SK-N-SH treated with all-trans-retinoic acid at 6 μM for 48 hours (cell line): Measurements from ENCODE around the gene TASOR2.

Experiments
- ATAC-seq: fragments of 200-7000 bp; cut with Tn5 transposase; 3 replicates; pipeline ENCODE4 v1.9.1; 2020; ENCODE audit warnings: mild to moderate bottlenecking, moderate library complexity
- CSDC2 ChIP-seq: fragments of 250-450 bp; sonication (Bioruptor Pico); IDR thresholded peaks from 2 replicates; pipeline ENCODE4 v1.5.0; 2020; ENCODE audit warnings: mild to moderate bottlenecking, moderate library complexity
- ESRRG ChIP-seq: fragments of 250-450 bp; sonication (Bioruptor Pico); IDR thresholded peaks from 2 replicates; pipeline ENCODE4 v1.6.1; 2021; ENCODE audit warnings: mild to moderate bottlenecking
- GLIS3 ChIP-seq: fragments of 250-450 bp; sonication (Bioruptor Pico); IDR thresholded peaks from 2 replicates; pipeline ENCODE4 v1.5.0; 2020; ENCODE audit warnings: mild to moderate bottlenecking, moderate library complexity
- OSR1 ChIP-seq: fragments of 250-450 bp; sonication (Bioruptor Pico); IDR thresholded peaks from 2 replicates; pipeline ENCODE4 v1.8.0; 2022; ENCODE audit warnings: moderate library complexity, mild to moderate bottlenecking, inconsistent platforms
- PPARA ChIP-seq: fragments of 250-450 bp; sonication (Bioruptor Pico); IDR thresholded peaks from 2 replicates; pipeline ENCODE4 v1.5.0; 2020; ENCODE audit warnings: mild to moderate bottlenecking, borderline replicate concordance
- RARB ChIP-seq: fragments of 250-450 bp; sonication (Bioruptor Pico); IDR thresholded peaks from 2 replicates; pipeline ENCODE4 v1.8.0; 2021; ENCODE audit warnings: mild to moderate bottlenecking, moderate library complexity
- TOX ChIP-seq: fragments of 250-450 bp; sonication (Bioruptor Pico); IDR thresholded peaks from 2 replicates; pipeline ENCODE4 v1.8.0; 2021; ENCODE audit warnings: mild to moderate bottlenecking, moderate library complexity, borderline replicate concordance
- ZFP3 ChIP-seq: fragments of 250-450 bp; sonication (Bioruptor Pico); IDR thresholded peaks from 2 replicates; pipeline ENCODE4 v1.5.0; 2020; ENCODE audit warnings: mild to moderate bottlenecking, moderate library complexity
- ZFP30 ChIP-seq: fragments of 450-650 bp; formaldehyde crosslinking; IDR thresholded peaks from 2 replicates; pipeline ENCODE4 v1.5.0; 2022; ENCODE audit warnings: mild to moderate bottlenecking, moderate library complexity
- ZNF565 ChIP-seq: fragments of 450-650 bp; formaldehyde crosslinking; conservative IDR thresholded peaks from 2 replicates; pipeline ENCODE4 v1.5.0; 2020; ENCODE audit warnings: low read depth, mild to moderate bottlenecking, moderate library complexity
- TF ChIP-seq, protein P1 (sequence below): fragments of 250-450 bp; sonication (Bioruptor Pico); IDR thresholded peaks from 2 replicates; pipeline ENCODE4 v1.5.0; 2020; ENCODE audit warnings: mild to moderate bottlenecking, moderate library complexity
- TF ChIP-seq, protein P2 (sequence below): fragments of 250-450 bp; sonication (Bioruptor Pico); IDR thresholded peaks from 2 replicates; pipeline ENCODE4 v1.5.1; 2021; ENCODE audit warnings: mild to moderate bottlenecking, moderate library complexity
- TF ChIP-seq, protein P3 (sequence below): fragments of 250-450 bp; sonication (Bioruptor Pico); IDR thresholded peaks from 2 replicates; pipeline ENCODE4 v1.8.0; 2020; ENCODE audit warnings: mild to moderate bottlenecking, moderate library complexity, borderline replicate concordance
- TF ChIP-seq, protein P4 (sequence below): fragments of 250-450 bp; sonication (Bioruptor Pico); IDR thresholded peaks from 2 replicates; pipeline ENCODE4 v1.5.1; 2020; ENCODE audit warnings: low read depth, mild to moderate bottlenecking, moderate library complexity

Gene TASOR2

DNA sequence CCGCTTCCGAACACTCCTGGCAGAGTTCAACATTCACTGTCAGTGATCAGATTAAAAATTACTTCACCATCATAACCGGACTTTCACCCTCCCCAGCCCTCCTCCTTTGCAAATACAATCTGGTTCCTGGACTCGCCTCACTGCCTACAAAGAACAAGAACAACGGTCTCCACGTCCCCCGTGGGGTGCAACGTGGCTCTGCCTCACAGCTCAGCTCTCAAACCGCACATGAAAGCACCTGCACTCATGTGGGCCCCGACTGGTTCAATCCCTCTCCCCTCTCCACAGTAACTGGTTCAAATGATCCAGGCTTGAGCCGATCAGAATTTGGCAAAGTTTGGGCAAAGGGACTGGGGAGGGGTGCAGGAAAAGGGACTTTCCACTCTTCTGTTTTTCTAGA, 39.3 kb upstream of the TASOR2 start (continued):
- TF ChIP-seq, protein P1, sequence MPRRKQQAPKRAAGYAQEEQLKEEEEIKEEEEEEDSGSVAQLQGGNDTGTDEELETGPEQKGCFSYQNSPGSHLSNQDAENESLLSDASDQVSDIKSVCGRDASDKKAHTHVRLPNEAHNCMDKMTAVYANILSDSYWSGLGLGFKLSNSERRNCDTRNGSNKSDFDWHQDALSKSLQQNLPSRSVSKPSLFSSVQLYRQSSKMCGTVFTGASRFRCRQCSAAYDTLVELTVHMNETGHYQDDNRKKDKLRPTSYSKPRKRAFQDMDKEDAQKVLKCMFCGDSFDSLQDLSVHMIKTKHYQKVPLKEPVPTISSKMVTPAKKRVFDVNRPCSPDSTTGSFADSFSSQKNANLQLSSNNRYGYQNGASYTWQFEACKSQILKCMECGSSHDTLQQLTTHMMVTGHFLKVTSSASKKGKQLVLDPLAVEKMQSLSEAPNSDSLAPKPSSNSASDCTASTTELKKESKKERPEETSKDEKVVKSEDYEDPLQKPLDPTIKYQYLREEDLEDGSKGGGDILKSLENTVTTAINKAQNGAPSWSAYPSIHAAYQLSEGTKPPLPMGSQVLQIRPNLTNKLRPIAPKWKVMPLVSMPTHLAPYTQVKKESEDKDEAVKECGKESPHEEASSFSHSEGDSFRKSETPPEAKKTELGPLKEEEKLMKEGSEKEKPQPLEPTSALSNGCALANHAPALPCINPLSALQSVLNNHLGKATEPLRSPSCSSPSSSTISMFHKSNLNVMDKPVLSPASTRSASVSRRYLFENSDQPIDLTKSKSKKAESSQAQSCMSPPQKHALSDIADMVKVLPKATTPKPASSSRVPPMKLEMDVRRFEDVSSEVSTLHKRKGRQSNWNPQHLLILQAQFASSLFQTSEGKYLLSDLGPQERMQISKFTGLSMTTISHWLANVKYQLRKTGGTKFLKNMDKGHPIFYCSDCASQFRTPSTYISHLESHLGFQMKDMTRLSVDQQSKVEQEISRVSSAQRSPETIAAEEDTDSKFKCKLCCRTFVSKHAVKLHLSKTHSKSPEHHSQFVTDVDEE (CRISPR knock-in tag): no peak

DNA sequence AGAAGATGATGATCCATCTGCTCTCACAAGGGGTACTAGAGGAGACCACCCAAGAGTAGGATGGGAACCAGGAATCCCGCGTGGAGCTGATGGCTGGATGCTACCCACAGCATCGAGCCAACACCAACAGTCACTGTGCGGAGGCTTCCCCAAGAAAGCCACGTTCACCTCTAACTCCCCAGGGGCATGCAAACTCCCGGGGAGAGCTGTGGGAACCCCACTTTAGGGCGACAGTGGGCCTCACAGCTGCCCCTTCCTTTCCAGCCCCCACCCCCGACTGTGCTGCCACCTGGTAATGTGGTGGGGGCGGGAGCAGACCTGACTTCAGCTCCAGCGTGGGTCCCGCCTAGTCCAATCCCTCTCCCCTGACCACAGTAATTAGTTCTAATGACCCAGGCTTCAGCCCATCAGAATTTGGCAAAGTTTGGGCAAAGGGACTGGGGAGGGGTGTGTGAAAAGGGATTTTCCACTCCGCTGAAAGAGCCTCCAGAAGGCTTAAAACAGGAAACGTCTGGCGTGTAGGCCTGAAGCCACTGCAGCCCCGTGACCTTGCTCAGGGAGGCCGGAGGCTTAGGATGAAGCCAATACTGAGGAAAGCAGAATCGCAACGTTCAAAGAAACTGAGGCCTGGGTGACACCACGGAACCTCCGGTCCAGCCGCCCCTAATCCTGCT, 38.6 kb upstream of the TASOR2 start:
- no peak for ATAC-seq
- no peak for TF ChIP-seq PPARA (CRISPR knock-in tag)
- TF ChIP-seq, protein P2, sequence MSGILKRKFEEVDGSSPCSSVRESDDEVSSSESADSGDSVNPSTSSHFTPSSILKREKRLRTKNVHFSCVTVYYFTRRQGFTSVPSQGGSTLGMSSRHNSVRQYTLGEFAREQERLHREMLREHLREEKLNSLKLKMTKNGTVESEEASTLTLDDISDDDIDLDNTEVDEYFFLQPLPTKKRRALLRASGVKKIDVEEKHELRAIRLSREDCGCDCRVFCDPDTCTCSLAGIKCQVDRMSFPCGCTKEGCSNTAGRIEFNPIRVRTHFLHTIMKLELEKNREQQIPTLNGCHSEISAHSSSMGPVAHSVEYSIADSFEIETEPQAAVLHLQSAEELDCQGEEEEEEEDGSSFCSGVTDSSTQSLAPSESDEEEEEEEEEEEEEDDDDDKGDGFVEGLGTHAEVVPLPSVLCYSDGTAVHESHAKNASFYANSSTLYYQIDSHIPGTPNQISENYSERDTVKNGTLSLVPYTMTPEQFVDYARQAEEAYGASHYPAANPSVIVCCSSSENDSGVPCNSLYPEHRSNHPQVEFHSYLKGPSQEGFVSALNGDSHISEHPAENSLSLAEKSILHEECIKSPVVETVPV (CRISPR knock-in tag): no peak

DNA sequence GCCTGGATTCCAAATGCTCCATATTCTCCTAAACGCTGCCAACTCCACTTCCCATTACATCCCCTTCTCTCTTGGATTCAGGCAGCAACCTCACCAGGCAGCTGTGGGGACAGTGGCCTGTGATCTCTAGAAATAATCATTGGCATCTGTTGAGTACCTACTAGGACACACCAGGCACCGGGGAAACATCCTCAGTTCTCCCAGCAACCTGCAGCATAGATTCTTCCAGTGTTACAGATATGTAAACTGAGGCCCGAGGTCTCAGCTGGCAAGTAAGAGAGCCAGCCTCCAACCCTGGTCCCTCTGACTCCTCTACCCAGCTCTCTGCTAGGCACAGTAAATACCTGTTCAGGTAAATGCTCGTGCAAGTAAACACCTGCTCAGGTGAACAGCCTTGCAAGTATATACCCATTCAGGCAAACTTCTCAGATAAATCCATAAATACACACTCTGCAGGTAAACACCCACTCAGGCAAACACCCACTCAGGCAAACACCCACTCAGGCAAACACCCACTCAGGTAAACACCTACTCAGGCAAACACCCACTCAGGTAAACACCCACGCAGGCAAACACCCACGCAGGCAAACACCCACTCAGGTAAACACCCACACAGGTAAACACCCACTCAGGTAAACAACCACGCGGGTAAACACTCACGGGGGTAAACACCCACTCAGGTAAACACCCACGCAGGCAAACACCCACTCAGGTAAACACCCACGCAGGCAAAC, 37.0 kb upstream of the TASOR2 start:
- no peak for ATAC-seq
- TF ChIP-seq ZFP30 (CRISPR knock-in tag) (no peak), OSR1 (CRISPR knock-in tag) (no peak), GLIS3 (CRISPR knock-in tag) (no peak), RARB (no peak), TOX (no peak), CSDC2 (CRISPR knock-in tag) (no peak), ESRRG (CRISPR knock-in tag) (no peak), ZNF565 (CRISPR knock-in tag) (no peak), ZFP3 (CRISPR knock-in tag) (no peak)
- TF ChIP-seq, protein P3, sequence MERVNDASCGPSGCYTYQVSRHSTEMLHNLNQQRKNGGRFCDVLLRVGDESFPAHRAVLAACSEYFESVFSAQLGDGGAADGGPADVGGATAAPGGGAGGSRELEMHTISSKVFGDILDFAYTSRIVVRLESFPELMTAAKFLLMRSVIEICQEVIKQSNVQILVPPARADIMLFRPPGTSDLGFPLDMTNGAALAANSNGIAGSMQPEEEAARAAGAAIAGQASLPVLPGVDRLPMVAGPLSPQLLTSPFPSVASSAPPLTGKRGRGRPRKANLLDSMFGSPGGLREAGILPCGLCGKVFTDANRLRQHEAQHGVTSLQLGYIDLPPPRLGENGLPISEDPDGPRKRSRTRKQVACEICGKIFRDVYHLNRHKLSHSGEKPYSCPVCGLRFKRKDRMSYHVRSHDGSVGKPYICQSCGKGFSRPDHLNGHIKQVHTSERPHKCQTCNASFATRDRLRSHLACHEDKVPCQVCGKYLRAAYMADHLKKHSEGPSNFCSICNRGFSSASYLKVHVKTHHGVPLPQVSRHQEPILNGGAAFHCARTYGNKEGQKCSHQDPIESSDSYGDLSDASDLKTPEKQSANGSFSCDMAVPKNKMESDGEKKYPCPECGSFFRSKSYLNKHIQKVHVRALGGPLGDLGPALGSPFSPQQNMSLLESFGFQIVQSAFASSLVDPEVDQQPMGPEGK (CRISPR knock-in tag): no peak
- TF ChIP-seq, protein P1 (CRISPR knock-in tag): no peak
- TF ChIP-seq, protein P4, sequence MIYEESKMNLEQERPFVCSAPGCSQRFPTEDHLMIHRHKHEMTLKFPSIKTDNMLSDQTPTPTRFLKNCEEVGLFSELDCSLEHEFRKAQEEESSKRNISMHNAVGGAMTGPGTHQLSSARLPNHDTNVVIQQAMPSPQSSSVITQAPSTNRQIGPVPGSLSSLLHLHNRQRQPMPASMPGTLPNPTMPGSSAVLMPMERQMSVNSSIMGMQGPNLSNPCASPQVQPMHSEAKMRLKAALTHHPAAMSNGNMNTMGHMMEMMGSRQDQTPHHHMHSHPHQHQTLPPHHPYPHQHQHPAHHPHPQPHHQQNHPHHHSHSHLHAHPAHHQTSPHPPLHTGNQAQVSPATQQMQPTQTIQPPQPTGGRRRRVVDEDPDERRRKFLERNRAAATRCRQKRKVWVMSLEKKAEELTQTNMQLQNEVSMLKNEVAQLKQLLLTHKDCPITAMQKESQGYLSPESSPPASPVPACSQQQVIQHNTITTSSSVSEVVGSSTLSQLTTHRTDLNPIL (CRISPR knock-in tag): no peak
